GM19397 (cell line): ENCODE data around the gene FETUB.

Experiments used
- ATAC-seq: cut with Tn5 transposase; IDR thresholded peaks from one replicate; pipeline ENCODE4 v1.9.1; 2021; ENCODE audit warnings: mild to moderate bottlenecking, moderate library complexity; ENCODE audit not compliant: unreplicated experiment

FETUB gene

GRCh38 chr3:186612721-186613636 is 27.2 kb upstream of the FETUB start, which contains the start of gene AHSG:
TSS of gene AHSG (plus strand) at chr3:186613060. CDS start at chr3:186613142, 82 bp downstream.
- ATAC-seq = no peak

- no peak for ATAC-seq
Measured at GRCh38 chr3:186613637-186614265, 26.4 kb upstream of the FETUB start.

GRCh38 chr3:186614266-186614596 is 26.0 kb upstream of the FETUB start:
- ATAC-seq = no peak

- ATAC-seq = no peak
Measured at GRCh38 chr3:186614597-186615483, 25.4 kb upstream of the FETUB start.

- ATAC-seq = no peak
Measured at GRCh38 chr3:186616299-186616617, 23.9 kb upstream of the FETUB start.

- ATAC-seq = peak; percentile 88
Measured at GRCh38 chr3:186617036-186617946, 22.9 kb upstream of the FETUB start.

- ATAC-seq = no peak
Measured at GRCh38 chr3:186618318-186618938, 21.8 kb upstream of the FETUB start.

GRCh38 chr3:186619787-186620212 is 20.4 kb upstream of the FETUB start:
- ATAC-seq = no peak

GRCh38 chr3:186620213-186621092 is 19.7 kb upstream of the FETUB start:
- no peak for ATAC-seq

- no peak for ATAC-seq
Measured at GRCh38 chr3:186621894-186622650, 18.1 kb upstream of the FETUB start.

- ATAC-seq = no peak
Measured at GRCh38 chr3:186622651-186623310, 17.4 kb upstream of the FETUB start.

GRCh38 chr3:186624598-186624997 is 15.6 kb upstream of the FETUB start:
- no peak for ATAC-seq

GRCh38 chr3:186625600-186626042 is 14.6 kb upstream of the FETUB start:
- ATAC-seq = no peak

GRCh38 chr3:186626254-186626847 is 13.8 kb upstream of the FETUB start:
- no peak for ATAC-seq

- no peak for ATAC-seq
Measured at GRCh38 chr3:186627852-186628414, 12.3 kb upstream of the FETUB start.

- no peak for ATAC-seq
Measured at GRCh38 chr3:186628756-186629155, 11.4 kb upstream of the FETUB start.
